ENCODE results near the gene TUNAR. TPM values are rescaled to one million over a fixed set of nuclear protein-coding genes. Genes with fewer than 3 reads are reported as not detected.

TUNAR gene
- total and polyA plus RNA-seq, 2 of the 4 experiments (the other 2 are of a cell fraction) = not detected

DNA sequence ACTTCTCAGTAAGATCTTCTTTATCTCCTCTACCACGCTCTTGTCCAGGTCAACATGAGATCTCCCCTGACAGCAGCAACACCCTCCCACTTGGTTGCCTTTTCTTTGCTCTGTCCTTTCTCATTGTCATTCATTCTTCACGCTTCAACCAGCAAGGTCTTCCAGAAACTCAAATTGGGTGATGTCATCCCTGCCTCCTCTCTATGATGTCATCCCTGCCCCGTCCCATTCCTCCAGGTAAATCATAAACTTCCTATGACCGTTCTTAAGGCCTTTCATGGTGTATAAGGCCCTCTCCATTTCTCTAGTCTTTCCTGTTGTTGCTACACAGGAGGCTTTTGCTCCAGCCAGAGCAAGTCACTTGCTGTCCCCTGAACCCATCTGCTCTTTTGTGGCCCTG lies 17.7 kb upstream of the TUNAR start:
- no peak overlapping the region for H2BK15ac ChIP-seq (ENCODE audit: low read depth, low read length)
- no peaks in the 10 kb centered on the region for H3K9me3 ChIP-seq (ENCODE audit: control insufficient read depth, insufficient read depth, low read length)
- no peak overlapping the region for H3K4me3 ChIP-seq (ENCODE audit: insufficient read depth, low read depth, low read length)
- no peak overlapping the region for H2BK20ac ChIP-seq (ENCODE audit: low read depth, low read length)
- H2AK5ac ChIP-seq (ENCODE audit: low read depth, low read length) = no peak overlapping the region
- no peak overlapping the region for H2BK5ac ChIP-seq (ENCODE audit: low read depth, low read length, poor library complexity, severe bottlenecking)
- no peak overlapping the region for H4K8ac ChIP-seq (ENCODE audit: low read depth in 2 of 2, low read length in 2 of 2)
- ChIA-PET POLR2A (ENCODE audit: unreplicated experiment) (no interaction called here), CTCF (no interaction called here)
- no peak overlapping the region for H2BK120ac ChIP-seq (ENCODE audit: low read depth, low read length)
- H3K36me3 ChIP-seq (ENCODE audit: control insufficient read depth, insufficient read depth, low read length) = no peaks in the 10 kb centered on the region
- TF ChIP-seq RCOR1 (IDR thresholded peaks at IDR 0.05; ENCODE audit: insufficient replicate concordance, low read length) (no peak), SMC3 (IDR thresholded peaks at IDR 0.05; ENCODE audit: low read depth, low read length) (no peak), RAD21 (IDR thresholded peaks at IDR 0.05; ENCODE audit: low read length) (no peak), MXI1 (IDR thresholded peaks at IDR 0.05; ENCODE audit: borderline replicate concordance, low read depth, low read length) (no peak), FOS (IDR thresholded peaks at IDR 0.05; ENCODE audit: low read depth, low read length) (no peak), BHLHE40 (IDR thresholded peaks at IDR 0.05; ENCODE audit: low read depth, low read length) (no peak), RFX5 (IDR thresholded peaks at IDR 0.05; ENCODE audit: low read depth, low read length) (no peak), MAFK (IDR thresholded peaks at IDR 0.05; ENCODE audit: low read depth, low read length) (no peak), MAZ (IDR thresholded peaks at IDR 0.05; ENCODE audit: borderline replicate concordance, low read depth, low read length) (no peak), CHD1 (IDR thresholded peaks at IDR 0.05; ENCODE audit: low read depth, low read length) (no peak), CEBPB (IDR thresholded peaks at IDR 0.05; ENCODE audit: low read depth, low read length) (no peak), NFE2L2 (IDR thresholded peaks at IDR 0.05; ENCODE audit: low read depth, low read length) (no peak), POLR2A (IDR thresholded peaks at IDR 0.05; ENCODE audit: low read depth, low read length) (no peak)
- TF ChIP-seq, protein P1, sequence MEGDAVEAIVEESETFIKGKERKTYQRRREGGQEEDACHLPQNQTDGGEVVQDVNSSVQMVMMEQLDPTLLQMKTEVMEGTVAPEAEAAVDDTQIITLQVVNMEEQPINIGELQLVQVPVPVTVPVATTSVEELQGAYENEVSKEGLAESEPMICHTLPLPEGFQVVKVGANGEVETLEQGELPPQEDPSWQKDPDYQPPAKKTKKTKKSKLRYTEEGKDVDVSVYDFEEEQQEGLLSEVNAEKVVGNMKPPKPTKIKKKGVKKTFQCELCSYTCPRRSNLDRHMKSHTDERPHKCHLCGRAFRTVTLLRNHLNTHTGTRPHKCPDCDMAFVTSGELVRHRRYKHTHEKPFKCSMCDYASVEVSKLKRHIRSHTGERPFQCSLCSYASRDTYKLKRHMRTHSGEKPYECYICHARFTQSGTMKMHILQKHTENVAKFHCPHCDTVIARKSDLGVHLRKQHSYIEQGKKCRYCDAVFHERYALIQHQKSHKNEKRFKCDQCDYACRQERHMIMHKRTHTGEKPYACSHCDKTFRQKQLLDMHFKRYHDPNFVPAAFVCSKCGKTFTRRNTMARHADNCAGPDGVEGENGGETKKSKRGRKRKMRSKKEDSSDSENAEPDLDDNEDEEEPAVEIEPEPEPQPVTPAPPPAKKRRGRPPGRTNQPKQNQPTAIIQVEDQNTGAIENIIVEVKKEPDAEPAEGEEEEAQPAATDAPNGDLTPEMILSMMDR (conservative IDR thresholded peaks at IDR 0.05; ENCODE audit: low read depth, low read length) = no peak
- TF ChIP-seq, protein P2, sequence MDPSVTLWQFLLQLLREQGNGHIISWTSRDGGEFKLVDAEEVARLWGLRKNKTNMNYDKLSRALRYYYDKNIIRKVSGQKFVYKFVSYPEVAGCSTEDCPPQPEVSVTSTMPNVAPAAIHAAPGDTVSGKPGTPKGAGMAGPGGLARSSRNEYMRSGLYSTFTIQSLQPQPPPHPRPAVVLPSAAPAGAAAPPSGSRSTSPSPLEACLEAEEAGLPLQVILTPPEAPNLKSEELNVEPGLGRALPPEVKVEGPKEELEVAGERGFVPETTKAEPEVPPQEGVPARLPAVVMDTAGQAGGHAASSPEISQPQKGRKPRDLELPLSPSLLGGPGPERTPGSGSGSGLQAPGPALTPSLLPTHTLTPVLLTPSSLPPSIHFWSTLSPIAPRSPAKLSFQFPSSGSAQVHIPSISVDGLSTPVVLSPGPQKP (IDR thresholded peaks at IDR 0.05; ENCODE audit: borderline replicate concordance, low read depth, low read length) = no peak
- TF ChIP-seq, protein P3, sequence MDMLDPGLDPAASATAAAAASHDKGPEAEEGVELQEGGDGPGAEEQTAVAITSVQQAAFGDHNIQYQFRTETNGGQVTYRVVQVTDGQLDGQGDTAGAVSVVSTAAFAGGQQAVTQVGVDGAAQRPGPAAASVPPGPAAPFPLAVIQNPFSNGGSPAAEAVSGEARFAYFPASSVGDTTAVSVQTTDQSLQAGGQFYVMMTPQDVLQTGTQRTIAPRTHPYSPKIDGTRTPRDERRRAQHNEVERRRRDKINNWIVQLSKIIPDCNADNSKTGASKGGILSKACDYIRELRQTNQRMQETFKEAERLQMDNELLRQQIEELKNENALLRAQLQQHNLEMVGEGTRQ (IDR thresholded peaks at IDR 0.05; ENCODE audit: low read depth, low read length) = no peak
- H4K20me1 ChIP-seq (ENCODE audit: insufficient read depth, low read length) = no peaks in the 10 kb centered on the region
- no peak overlapping the region for H2AK9ac ChIP-seq (replicated peaks; ENCODE audit: low read depth, low read length, poor library complexity)
- H3K9ac ChIP-seq (ENCODE audit: low read depth, low read length) = no peak overlapping the region
- ATAC-seq (ENCODE audit: low read depth) = no peak
- H2AFZ ChIP-seq (replicated peaks; ENCODE audit: low read length, poor library complexity) = no peak overlapping the region
- in situ Hi-C loops (cut with MboI; ENCODE audit: low sequenced_read_pairs) = no loop called here
- no peak overlapping the region for H3K27ac ChIP-seq (ENCODE audit: insufficient read depth, low read length)
- no peak overlapping the region for H3K56ac ChIP-seq (ENCODE audit: extremely low read depth, insufficient read depth, low read length)
- no TSS peak for BruUV-seq (replicated peaks)
- no peak overlapping the region for H3K23ac ChIP-seq (ENCODE audit: low read depth, low read length)
- no peak for DNase-seq
- H4K91ac ChIP-seq (ENCODE audit: insufficient read depth, low read depth, low read length) = no peak overlapping the region
- intact Hi-C loops (cut with micrococcal nuclease) = no loop called here
- 30% methylated on average over 4 of the region's 4 CpGs; no CpG with 5 or more reads in 1 of the 2 experiments for WGBS, 2 experiments (ENCODE audit: extremely low coverage in 2 of 2, insufficient read length in 1 of 2)
- no peaks in the 10 kb centered on the region for H3K27me3 ChIP-seq (ENCODE audit: control insufficient read depth, insufficient read depth, low read length)
- H3K4me1 ChIP-seq (ENCODE audit: control insufficient read depth, insufficient read depth, low read length) = no peaks in the 10 kb centered on the region
- H3K14ac ChIP-seq (replicated peaks; ENCODE audit: low read depth, low read length) = no peak overlapping the region
- no peaks in the 10 kb centered on the region for H3K79me1 ChIP-seq (ENCODE audit: low read depth in 1 of 2, low read length in 2 of 2)
- no peak overlapping the region for H3K18ac ChIP-seq (ENCODE audit: low read depth, low read length)
- H3K9me1 ChIP-seq (ENCODE audit: insufficient read depth, low read length) = no peaks in the 10 kb centered on the region
- no peak overlapping the region for H4K5ac ChIP-seq (ENCODE audit: low read depth, low read length)
- H3K4ac ChIP-seq (ENCODE audit: low read depth, low read length) = no peak overlapping the region
- H3K4me2 ChIP-seq (ENCODE audit: low read depth, low read length) = no peak overlapping the region
- dilution Hi-C loops (cut with HindIII; ENCODE audit: low sequenced_read_pairs, unreplicated experiment) = no loop called here
